GM18502 (cell line): Measurements from ENCODE around the gene COL13A1.

ENCODE experiments used
- ATAC-seq: cut with Tn5 transposase; IDR thresholded peaks from one replicate; pipeline ENCODE4 v1.9.1; 2021; ENCODE audit warnings: mild to moderate bottlenecking; ENCODE audit not compliant: unreplicated experiment, poor library complexity

Gene COL13A1

DNA sequence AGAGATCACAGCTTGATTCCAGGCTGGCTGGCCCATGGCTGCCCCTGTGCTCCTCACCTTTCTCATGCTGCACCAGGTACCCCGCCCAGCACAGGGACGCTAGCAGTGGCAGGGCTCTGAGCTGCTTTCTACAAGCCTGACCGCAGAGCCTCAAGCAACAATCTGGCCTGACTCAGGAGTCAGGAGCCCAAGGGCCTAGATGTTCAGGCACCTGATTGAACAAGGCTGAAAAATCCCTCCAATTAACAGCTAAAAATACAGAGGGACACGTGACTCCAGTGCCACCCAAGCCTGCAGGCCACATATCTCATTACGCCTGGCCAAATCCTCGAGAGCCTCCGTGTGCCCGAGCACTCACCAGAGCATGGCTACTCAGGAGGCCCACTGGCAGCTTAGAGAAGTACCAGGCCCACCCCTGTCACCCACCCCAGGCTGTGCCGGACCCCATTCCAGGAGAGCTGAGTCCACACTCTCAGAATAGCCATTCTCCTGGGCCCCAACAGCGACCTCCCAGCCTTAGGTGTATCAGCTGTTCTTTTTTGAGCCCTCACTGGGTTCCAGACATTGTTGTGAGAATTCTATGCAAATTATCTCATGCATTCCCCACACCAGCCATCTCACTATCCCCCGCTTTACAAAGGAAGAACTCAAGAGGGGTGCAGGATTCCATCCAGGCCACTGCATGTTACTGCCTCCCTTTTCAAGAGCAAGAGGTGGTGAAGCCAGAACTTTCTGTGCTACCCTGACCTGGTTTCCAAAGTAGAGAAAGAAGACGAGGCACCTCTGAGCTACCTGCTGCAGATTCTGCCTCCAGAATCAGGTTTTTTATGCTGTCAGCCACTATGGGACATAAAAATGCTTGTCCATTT lies 98.3 kb downstream of the COL13A1 start:
- ATAC-seq, result no peak

DNA sequence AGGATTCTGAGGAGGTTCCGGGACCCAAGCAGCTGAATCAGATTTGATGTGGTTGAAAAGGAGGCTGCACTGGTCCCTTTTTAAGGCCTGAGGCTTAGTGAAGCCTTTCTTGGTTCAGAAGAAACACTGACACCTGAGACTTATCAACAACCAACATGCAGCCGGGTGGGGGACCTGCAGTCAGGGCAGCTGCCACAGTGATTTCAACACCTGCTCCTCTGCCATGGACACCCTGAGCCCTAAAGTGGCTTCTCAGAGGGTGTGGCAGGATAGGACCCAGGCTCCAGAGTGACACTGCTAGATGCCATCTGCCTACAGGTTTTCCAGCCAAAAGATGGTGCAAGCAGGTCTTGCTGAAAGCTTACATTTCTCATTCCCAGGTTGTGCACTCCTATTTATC lies 99.3 kb downstream of the COL13A1 start:
- ATAC-seq, result no peak

DNA sequence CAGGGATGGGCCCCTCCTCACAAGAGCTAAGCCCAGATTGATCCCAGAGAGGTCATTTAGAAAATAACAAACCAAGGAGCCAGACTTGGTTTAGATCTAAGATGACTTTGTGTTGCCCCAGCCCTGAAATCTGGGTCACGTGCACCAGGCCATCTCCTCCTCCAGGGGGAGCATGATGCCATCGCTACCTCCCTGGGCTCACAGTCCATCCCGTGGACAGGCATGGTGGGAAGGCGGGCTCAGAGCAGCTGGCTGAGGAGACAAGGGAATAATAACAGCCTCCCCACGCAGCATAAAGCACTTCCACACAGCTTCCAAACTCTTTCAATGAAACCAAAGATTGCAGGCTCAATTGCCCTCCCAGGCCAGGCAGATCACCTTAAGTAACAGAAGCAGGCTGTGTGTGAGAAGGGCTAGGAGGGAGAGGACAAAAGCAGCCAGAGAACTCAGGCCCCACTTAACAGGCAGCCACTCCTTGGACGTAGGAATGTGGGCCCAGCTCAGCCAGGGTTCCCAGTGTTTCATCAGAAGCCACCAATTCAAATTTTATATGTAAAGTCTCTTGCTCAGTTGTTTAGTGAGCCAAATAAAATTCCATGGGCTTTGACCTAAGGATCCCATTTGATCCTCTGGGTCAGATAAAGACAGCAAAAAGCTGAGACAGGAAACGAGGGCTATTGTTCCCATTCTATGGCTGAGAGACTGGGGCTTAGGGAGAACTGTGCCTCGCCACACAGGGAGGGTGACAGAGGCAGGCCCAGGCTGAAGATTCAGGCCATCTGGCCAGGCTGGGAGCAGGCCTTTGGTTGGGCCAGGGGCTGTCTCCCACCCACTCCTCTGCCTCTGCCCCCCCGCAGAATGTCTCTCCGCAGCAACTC lies 100.2 kb downstream of the COL13A1 start:
- ATAC-seq, result no peak

DNA sequence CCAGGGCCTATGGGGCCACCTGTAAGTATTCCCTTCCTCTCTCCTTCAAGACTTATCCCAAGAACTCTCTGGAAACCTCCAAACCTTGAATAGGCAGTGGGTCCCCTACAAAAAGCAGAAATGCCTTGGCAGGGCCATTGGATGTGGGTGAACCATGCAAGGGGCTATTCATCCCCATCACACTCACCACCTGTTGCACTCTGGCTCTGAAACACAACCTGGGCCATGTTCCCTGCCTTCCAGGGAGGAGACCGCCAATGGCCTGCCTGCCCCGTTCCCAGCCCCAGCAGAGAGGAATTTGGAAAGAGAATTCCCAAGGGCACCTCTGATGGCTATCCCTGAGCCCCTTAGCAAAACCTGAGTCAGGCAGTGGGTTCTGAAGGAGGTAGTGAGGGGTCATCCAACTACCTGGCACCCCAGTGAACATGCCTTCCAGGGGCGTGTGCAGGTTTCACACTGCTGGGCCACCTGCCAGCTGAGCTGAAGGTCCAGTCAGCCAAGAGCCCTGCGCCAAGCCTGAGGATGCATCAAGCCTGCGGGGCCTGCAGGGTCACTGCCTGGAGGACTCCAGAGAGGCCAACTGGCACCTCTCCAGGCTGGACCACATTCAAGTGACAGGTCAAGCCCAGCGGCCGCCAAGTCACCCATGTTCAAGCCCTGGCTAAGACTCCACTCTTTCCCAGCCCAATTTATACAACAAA lies 101.3 kb downstream of the COL13A1 start:
- ATAC-seq, result no peak

DNA sequence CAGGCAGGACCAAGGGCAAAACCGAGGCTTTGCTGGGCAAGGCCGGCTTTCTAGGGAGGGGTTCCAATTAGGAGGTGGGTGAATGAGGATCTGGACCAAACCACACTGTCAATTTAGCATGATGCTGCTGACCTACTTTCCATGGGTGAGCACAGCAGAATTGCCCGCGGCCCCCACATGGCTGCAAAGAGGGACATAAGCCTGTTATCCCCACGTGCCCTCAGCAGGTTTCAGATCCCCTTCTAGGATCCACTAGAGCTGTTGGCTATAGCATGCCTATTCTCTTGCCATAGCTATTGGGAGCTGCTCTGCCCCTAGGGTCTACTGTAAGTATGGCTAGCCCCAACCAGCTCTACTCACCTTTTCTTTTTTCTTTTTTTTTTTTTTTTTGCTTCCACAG lies 102.8 kb downstream of the COL13A1 start:
- ATAC-seq, result no peak

DNA sequence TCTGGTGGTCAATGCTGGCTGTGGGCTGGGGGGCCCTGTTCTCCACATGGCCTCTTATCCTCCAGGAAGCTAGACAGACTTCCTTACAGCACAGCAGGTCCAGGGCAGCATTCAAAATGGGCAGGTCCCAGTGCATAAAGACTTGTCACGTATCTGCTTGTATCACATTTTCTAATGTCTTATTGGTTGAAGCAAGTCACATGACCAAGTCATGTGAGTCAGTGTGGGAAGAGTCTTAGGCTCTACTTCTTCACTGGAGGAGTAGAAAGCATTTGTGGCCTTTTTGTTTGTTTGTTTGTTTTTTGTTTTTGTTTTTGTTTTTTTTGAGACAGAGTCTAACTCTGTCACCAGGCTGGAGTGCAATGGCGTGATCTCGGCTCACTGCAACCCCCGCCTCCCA lies 104.7 kb downstream of the COL13A1 start:
- ATAC-seq, result no peak

DNA sequence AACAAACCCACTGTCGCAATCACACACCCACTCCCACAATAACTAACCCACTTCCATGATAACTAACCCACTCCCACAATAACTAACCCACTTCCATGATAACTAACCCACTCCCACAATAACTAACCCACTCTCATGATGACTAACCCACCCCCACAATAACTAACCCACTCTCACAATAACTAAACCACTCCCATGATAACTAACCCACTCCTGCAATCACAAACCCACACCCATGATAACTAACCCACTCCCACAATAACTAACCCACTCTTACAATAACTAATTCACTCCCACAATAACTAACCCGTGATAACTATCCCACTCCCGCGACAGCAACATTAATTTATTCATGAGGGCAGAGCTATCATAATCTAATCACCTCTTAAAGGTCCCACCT lies 105.8 kb downstream of the COL13A1 start:
- ATAC-seq, result no peak

DNA sequence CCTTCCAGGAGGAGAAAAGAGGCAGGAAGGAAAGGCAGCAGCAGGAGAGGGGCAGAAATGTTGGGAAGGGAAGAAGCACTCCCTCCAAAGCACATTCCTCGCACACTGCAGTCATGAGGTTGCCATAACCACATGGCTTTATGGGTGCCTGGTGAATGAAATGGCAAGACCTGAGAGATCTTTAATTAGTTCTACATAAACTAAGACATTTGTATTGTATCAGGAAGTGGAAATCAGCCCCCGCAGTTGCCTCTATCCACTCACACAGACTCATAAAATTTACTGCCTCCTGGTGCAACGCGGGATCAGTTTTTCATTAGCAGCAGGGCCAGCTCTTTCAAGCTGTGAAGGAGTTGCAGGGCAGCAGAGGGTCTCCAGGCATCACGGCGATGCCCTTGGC lies 106.4 kb downstream of the COL13A1 start:
- no peak for ATAC-seq

DNA sequence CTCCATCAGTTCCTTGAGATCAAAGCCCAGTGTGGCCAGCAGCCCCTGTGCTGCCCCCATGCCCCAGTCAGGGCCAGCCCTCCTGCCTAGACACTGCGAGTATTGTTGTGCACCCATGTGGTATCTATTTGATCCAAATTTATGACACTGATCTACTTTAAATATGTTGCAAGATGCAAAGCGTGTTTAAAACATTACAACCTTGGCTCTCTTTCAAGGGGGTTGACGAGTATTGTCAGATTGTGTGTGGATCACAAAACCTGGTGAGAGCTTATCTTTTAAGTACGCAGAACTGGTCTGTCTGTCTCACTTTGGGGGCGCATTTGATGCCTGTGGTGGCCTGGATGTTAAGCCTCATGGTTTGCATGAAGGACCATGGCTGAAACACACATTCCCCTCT lies 108.9 kb downstream of the COL13A1 start:
- ATAC-seq, result no peak

DNA sequence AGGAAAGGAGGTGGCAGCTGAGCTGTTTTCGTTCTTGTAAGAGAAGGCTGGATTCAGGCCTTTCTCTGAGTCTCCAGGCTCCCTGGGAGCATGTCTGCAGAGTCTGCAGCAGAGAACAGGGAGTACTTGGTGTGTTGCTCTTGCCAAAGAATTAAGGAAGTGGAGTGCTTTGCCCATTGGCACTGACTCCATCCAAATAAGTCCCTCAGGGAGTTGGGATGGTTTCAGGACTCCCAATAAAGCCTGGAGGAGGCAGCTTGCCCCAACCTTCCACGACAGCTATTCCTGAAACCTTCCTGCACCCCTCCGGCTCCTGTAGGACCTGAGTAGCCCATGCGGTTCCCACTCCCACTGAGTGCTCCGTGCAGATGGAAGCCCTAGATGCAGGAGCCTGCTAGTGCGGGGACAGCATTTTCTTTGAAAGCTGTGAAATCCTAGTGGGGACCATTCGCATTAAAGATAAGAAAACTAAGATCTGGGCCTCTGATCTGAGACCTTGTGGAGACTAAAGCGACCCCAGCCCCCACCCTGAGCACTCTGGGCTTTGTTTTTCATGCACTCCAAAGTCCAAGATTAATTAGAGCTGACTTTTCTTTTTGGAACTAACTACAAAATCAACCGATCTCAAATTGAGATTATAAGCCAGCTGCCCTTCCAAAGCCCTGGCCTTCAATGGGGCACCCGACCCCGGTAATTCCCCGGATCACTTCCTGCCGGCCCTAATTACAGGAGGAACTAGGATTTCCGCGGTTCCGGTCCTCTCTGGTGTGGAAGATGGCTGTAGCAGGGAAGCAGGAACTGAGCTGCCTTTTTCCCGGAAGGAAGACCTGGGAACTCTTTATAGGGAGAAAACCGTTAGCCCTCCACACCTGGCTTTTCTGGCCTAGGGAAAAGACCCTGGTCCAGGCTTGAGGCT lies 110.2 kb downstream of the COL13A1 start:
- no peak for ATAC-seq

DNA sequence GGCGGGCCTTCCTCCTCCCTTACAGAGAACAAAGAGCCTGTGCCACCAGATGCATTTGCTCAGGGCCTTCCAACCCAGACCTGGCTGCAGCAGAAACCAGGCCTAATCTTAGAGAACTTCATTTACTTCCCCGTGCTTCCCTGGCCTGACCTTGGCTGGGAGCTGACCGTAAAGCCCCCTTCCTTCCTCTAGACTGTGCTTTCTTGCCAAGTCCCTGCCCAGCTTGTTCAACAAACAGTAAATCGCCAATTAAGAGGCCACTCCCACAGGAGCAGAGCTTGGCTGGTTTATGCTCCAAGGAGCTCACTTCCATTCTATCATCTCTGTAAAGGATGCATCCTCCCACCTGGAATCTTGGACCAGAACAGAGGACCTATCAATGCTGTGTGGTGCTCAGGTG lies 110.9 kb downstream of the COL13A1 start:
- ATAC-seq, result no peak

DNA sequence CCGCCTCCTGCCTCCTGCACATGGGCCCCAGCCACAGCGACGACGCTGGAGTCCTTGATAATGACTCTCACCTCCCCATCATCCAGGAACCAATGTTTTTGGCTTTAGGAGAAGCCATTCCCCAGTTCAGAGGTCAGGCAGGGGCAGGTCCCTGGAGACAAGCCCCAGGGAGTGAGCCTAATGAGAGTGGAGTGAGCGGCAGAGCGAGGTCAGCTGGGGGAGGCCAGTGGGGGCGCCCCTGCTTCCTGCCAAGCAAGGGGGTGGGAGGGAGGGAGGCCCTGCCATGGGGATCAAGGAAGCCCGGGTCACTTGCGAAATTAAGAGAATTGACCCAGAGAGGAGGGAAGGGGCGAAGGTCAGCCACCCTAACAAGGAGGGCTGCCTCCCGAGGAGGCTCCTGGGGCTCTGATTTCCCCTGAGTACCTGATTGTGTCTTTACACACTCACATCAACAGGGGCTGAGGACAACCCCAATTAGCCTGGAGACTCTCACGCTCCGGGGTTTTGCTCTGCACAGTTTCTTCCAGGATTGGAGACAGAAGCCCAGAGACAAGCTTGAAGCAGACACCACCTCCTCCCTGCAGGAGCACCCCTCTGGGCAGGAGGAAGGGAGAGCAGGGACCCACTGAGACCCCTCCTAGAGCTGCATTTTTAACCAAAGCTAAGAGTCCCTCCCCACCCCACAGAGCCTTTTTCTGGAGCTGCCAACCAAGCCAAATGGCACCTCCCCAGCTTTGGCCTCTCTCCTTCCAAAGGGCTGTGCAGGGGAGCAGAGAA lies 112.1 kb downstream of the COL13A1 start:
- no peak for ATAC-seq

DNA sequence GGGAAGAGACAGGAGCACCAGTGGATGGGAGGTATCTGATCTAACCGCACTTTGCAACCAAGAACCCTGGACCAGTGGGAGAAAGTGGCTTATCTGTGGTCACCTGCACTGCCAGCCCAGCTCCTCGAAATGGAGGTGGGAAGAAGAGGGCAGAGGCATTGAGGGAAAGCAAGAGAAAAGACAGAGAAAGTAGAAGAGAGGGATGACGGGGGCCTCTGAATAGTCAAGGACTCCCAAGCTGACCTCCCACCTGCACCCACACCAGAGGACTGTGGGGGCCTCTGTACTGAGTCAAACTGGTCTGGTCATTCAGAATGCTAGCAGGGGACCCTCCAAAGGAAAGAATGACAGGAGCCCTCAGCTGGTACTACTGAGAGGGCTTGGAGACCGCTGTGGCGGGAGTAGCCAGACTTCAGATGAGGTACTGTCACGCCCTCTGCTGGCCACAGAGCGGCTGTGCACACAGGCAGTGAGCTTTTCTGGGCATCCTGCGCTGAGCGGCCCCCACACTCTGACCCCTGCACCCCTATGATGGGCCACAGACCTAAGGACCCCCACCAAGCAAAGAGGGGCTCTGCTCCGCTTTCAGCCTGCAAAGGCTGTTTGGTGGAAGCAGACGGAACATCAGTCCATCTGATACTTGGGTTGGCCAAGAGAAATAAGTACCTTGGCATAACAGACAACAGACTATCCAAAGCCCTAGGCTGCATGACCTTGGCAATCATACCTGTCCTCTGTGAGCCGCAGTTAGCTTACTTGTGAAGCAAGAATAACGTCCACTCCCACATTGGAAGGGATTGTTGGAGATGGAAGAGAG lies 112.9 kb downstream of the COL13A1 start:
- ATAC-seq, result no peak

DNA sequence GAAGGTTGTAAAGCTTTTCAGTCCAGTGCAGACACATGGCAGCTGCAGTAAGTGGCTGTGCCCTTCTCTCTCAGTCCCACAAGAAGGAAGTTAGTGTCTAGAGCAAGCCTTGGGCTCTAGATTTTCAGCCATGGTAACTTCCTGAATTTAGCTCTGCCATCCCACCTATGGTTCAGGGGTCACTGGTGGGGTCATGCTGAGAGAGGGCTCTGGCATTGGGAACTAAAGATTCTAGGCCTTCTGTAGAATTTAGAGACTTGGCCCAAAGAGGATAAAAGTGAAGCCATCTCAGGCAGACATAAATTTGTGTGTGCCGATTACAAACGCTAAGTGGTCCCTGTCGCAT lies 113.5 kb downstream of the COL13A1 start:
- ATAC-seq, result no peak

DNA sequence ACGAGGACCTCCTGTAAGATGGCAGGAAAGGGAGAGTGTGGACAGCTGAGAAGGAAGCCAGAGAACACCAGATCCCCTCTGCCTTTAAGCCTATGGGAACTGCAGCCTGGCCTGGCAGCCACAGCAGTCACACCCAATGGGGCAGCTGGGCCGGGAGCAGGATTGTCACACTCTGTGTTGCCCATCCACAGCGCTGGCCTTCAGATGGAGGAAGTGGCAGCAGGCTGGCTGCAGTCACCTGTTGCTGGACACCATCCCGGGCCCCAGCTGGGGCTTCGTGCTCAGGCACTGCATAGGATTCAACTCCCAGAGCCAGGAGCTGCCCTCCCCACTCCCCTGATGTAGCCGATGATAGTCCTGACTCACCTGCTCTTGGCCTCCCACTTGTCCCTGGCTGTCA lies 114.4 kb downstream of the COL13A1 start:
- no peak for ATAC-seq

DNA sequence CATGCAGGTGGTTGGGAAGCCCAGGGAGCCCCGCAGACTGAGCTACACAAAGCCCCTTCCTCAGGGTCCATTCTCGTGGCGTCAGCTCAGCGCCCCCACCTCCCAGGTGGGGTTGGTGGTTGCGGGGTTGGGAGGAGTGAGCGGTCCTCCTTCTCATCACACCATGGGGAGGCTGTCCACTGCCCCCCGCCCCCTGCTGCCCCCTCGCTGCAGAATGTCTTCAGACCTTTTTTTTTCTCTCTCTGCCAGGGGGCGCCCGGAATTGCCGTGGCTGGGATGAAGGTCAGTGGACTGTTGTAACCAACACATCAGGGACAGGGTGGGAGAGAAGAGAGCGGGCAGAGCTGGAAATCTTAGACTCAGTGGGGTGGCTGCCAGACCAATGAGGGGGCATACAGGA lies 116.3 kb downstream of the COL13A1 start:
- ATAC-seq, result no peak

DNA sequence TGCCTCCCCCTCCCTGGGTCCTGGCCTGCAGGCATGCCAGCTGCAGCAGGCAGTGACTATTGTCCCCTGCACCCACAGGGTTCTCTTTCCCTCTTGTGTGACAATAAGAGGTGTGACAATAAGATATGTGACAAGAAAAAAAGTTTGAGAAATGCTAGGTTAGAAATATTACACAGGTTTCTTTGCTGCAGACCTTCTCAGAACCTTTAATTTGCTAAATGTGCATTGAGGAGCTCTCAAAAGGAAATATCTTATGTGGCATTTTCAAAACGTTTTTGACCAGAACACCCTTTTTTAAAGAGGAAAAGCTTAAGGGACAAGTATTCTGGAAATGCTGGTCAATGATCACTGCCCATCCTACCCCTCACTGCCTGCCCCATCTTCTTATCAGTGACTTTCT lies 117.5 kb downstream of the COL13A1 start:
- ATAC-seq, result no peak

DNA sequence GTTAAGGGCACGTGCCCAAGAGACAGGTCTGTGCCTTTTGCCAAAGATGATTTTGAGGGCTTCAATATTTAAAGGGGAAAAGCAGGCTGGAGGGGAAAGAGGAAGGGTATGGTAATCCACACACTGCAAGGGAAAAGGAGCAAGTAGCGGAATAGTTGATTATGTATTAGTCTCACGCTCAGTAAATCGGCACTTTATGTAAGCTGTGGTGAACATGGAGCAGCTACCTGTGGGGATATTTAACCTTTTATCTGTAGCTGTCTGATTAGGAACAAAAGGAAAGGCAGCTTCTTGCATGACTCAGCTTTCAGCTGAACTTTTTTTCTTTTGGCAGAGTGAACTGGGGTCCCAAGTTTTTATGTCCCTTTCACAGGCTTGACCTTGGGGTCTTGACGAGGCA lies 123.4 kb downstream of the COL13A1 start:
- ATAC-seq, result no peak
